ENCODE results near the gene WDR73. TPM values are rescaled to one million over a fixed set of nuclear protein-coding genes. Genes with fewer than 3 reads are reported as not detected.

WDR73 gene
- total and polyA plus RNA-seq, 10 of the 15 experiments (the other 5 are each of a cell fraction or from before 2014, with no cell fraction given): 4.4 to 25.6 (median 16.3) TPM

- ChIA-PET SMC1A (ENCODE audit: uncharacterized antibody, unreplicated experiment) (interaction anchor here (1.0 to 2.0 kb wide), 5 partner anchors 10 to 233 kb away, joined by 3 to 5 read pairs (median 3); partner anchors contain the start of gene SEC11A), CTCF (no interaction called here), RAD21 (ENCODE audit: unreplicated experiment) (no interaction called here), POLR2A (interaction anchor here (1.1 kb wide), 1 partner anchor 29 kb away, joined by 3 read pairs; no protein-coding TSS in a partner anchor)
- H3K36me3 ChIP-seq (ENCODE audit: control insufficient read depth in 2 of 2, insufficient read depth in 2 of 2, low read length in 1 of 2): peaks cover 1 to 7% of the 10 kb centered on the region in 2 experiments; a peak in 2 of 4 replicates
- no peak overlapping the region for H3K27ac ChIP-seq (ENCODE audit: control insufficient read depth, insufficient read depth)
- BruUV-seq (replicated peaks): no TSS peak
- H3K27me3 ChIP-seq (replicated peaks in 1 of 2; ENCODE audit: control insufficient read depth in 2 of 2, insufficient read depth in 2 of 2, low read length in 1 of 2): no peaks in the 10 kb centered on the region
- peaks cover 6% of the 10 kb centered on the region; the same call in 1 of the 2 replicates for H4K20me1 ChIP-seq (ENCODE audit: control insufficient read depth, insufficient read depth)
- intact Hi-C loops (cut with micrococcal nuclease; ENCODE audit: unreplicated experiment) (no loop called here), in situ Hi-C loops (cut with MboI) (no loop called here)
- H3K4me1 ChIP-seq (ENCODE audit: control insufficient read depth, insufficient read depth, low read length): no peaks in the 10 kb centered on the region
- H3K4me2 ChIP-seq (ENCODE audit: control insufficient read depth, insufficient read depth): no peak overlapping the region
- FAIRE-seq (no peak), ATAC-seq (no peak), DNase-seq (ENCODE audit: low read depth, low spot score) (no peak)
- TF ChIP-seq NRF1 (conservative IDR thresholded peaks at IDR 0.05; ENCODE audit: low read depth, low read length): no peak
- no peak for TF ChIP-seq NR2C1 (IDR thresholded peaks at IDR 0.05)
- no peak for TF ChIP-seq ZBTB33 (IDR thresholded peaks at IDR 0.05)
- TF ChIP-seq IRF3 (IDR thresholded peaks at IDR 0.05): no peak
- TF ChIP-seq GABPA (IDR thresholded peaks at IDR 0.05; ENCODE audit: low read depth): no peak
- TF ChIP-seq ASH2L (IDR thresholded peaks at IDR 0.05; ENCODE audit: borderline replicate concordance, low read depth): no peak
- TF ChIP-seq IKZF2 (IDR thresholded peaks at IDR 0.05): no peak
- TF ChIP-seq ZNF274 (IDR thresholded peaks at IDR 0.05; ENCODE audit: insufficient read depth, insufficient read length): no peak
- TF ChIP-seq BRCA1 (IDR thresholded peaks at IDR 0.05; ENCODE audit: low read depth, low read length): no peak
- no peak for TF ChIP-seq NR2F1 (conservative IDR thresholded peaks at IDR 0.05)
- H3K4me3 ChIP-seq: no peak overlapping the region
- no peaks in the 10 kb centered on the region for H3K9me3 ChIP-seq (replicated peaks; ENCODE audit: control insufficient read depth, insufficient read depth, low read length)
- H2AFZ ChIP-seq (ENCODE audit: control insufficient read depth, low read depth, low read length): no peak overlapping the region
- 99% methylated on average over 5 of the region's 5 CpGs for WGBS (ENCODE audit: insufficient coverage, insufficient replicate concordance, low lambda C conversion rate, missing lambda C conversion rate)
- peaks cover 56% of the 10 kb centered on the region for H3K79me2 ChIP-seq (ENCODE audit: control insufficient read depth, insufficient read depth, low read length)
- no peak overlapping the region for H3K9ac ChIP-seq (ENCODE audit: control insufficient read depth, insufficient read depth, low read length)
These were observed 49.7 kb upstream of the WDR73 start for GRCh38 chr15:84703808-84704207.
